Measurements from ENCODE around the gene SAMD13. TPM values are rescaled to one million over a fixed set of nuclear protein-coding genes. Genes with fewer than 3 reads are reported as not detected.

Gene SAMD13
- total and polyA plus RNA-seq, 2 of the 8 experiments (the other 6 are each of a cell fraction or from before 2014, with no cell fraction given): 0.86 to 2.3 TPM

DNA sequence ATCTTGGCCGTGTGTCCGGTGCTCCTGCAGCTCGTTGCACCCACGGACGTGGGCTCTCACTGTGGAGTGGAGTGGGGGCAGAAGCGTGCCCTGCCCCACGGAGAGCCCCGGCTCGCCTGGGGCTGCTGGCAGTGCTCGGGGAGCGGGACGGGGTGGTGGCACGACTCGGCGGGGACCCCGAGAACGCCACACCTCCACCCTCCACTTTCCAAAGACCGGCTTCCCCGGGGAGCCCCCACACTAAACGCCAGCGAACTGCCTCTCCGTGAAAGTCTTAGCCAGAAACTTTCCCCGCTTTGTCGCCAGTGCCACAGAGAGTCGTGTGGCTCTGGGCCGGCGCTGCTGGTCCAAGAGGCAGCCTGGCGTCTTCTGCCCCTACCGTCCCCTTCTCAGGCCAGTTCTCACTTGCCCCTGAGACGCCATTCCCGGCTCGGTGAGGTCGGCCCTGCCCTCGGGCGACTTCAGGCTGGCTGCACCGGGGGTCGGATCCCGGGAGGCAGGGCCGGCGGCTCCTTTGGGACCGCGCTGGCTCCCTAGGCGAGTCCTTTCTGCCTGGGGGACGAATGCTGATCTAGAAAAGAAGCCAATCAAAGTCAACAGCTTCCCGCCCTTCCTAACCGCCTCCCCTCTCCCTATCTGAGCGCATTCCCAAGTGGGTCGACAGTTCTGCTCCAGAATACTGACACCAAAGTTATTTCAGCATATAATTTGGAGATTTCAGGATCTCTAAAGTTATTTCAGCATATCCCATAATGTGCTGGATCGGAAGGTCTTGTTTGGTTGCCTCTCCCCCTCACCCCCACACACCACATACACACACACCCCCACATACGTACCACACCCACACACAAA, 2.6 kb upstream of the SAMD13 start:
- Histone ChIP-seq H3K9me3 (ENCODE audit: insufficient read depth in 2 of 2, low read depth in 1 of 2, low read length in 1 of 2) (no peaks in the 10 kb centered on the region), H2BK15ac (ENCODE audit: low read length) (0 out of 2 replicates have a peak overlapping the region, but pooled peaks have one; percentile 65), H3K79me2 (ENCODE audit: control insufficient read depth in 1 of 2, insufficient read depth in 2 of 2, low read length in 2 of 2) (no peaks in the 10 kb centered on the region), H4K5ac (ENCODE audit: insufficient read length, low read depth, low read length) (peak overlapping the region; percentile 64), H3K4me2 (ENCODE audit: insufficient read depth in 1 of 2, low read depth in 2 of 2, low read length in 2 of 2) (peak overlapping the region; percentile 62 to 83), H3K4me1 (replicated peaks in 1 of 4; ENCODE audit: control insufficient read depth in 3 of 4, insufficient read depth in 4 of 4, low read length in 3 of 4) (peaks cover 5 to 25% (median 11%) of the 10 kb centered on the region in 4 experiments), H3K9ac (replicated peaks in 1 of 4; ENCODE audit: extremely low read depth in 1 of 4, low read depth in 3 of 4, low read length in 3 of 4) (peak overlapping the region; percentile 26 to 68 (median 55)), H2BK12ac (ENCODE audit: low read depth, low read length) (no peak overlapping the region), H3K4me3 (ENCODE audit: extremely low read depth in 1 of 4, insufficient read depth in 2 of 4, low read depth in 3 of 4, low read length in 4 of 4) (peak overlapping the region; percentile 90 to 97 (median 94)), H3K23ac (ENCODE audit: insufficient read length) (no peak overlapping the region), H2BK5ac (ENCODE audit: low read depth, low read length) (peak overlapping the region; percentile 79; the same call in 1 of the 2 replicates), H2BK120ac (replicated peaks; ENCODE audit: low read depth, low read length) (no peak overlapping the region), H3K56ac (replicated peaks; ENCODE audit: insufficient read length, low read depth, low read length) (peak overlapping the region; percentile 42), H2BK20ac (ENCODE audit: low read length) (no peak overlapping the region; the same call in 1 of the 2 replicates), H4K8ac (ENCODE audit: extremely low read depth, insufficient read depth, low read length) (peak overlapping the region; percentile 90), H3K27me3 (replicated peaks in 1 of 4; ENCODE audit: control insufficient read depth in 3 of 4, extremely low read depth in 1 of 4, insufficient read depth in 3 of 4, low read length in 3 of 4) (no peaks in the 10 kb centered on the region), H3K4ac (replicated peaks; ENCODE audit: insufficient read length, low read depth, low read length) (no peak overlapping the region), H3K18ac (ENCODE audit: extremely low read depth, low read length) (peak overlapping the region; percentile 95), H3K14ac (ENCODE audit: insufficient read length) (no peak overlapping the region), H2AFZ (ENCODE audit: low read length) (peak overlapping the region; percentile 70), H4K20me1 (replicated peaks in 1 of 2; ENCODE audit: control insufficient read depth in 1 of 2, insufficient read depth in 2 of 2, low read length in 2 of 2) (no peaks in the 10 kb centered on the region), H3K36me3 (ENCODE audit: control insufficient read depth in 2 of 4, insufficient read depth in 4 of 4, low read length in 3 of 4) (no peaks in the 10 kb centered on the region), H3K27ac (ENCODE audit: low read depth, low read length) (peak overlapping the region; percentile 43; the same call in 1 of the 2 replicates), H3K23me2 (ENCODE audit: low read depth, low read length) (peaks cover 10% of the 10 kb centered on the region; the same call in 1 of the 2 replicates), H4K91ac (replicated peaks; ENCODE audit: insufficient read length, low read length) (peak overlapping the region; percentile 78), H2AK5ac (ENCODE audit: low read depth, low read length) (no peak overlapping the region), H3K79me1 (ENCODE audit: low read depth, low read length) (no peaks in the 10 kb centered on the region)
- POLR2A ChIA-PET (ENCODE audit: partially characterized antibody): interaction anchor here (0.8 kb wide), 1 partner anchor 9 kb away, joined by 3 read pairs; no protein-coding TSS in a partner anchor
- DNase-seq (ENCODE audit: low read depth in 1 of 2, low spot score in 2 of 2) (peak in 1 of 2 experiments; percentile 74), FAIRE-seq (no peak)
- CTCF ChIA-PET (ENCODE audit: partially characterized antibody): interaction anchor here (0.6 kb wide), 1 partner anchor 94 kb away, joined by 3 read pairs; no protein-coding TSS in a partner anchor
- WGBS, 2 experiments (ENCODE audit: extremely low coverage in 1 of 2, insufficient coverage in 1 of 2, insufficient read length in 1 of 2, insufficient replicate concordance in 2 of 2, low coverage in 1 of 2, low lambda C conversion rate in 2 of 2, missing lambda C conversion rate in 1 of 2): 6% methylated on average over 49 of the region's 50 CpGs; no CpG with 5 or more reads in 1 of the 2 experiments
- TF ChIP-seq HDAC2 (IDR thresholded peaks at IDR 0.05; ENCODE audit: borderline replicate concordance in 1 of 2, low read depth in 2 of 2, low read length in 2 of 2) (0 out of 4 replicates have a peak, but pooled peaks of 1 of the 2 experiments have one; percentile 6), PHF8 (conservative IDR thresholded peaks at IDR 0.05; ENCODE audit: low read depth, low read length) (no peak), POLR2AphosphoS5 (IDR thresholded peaks at IDR 0.05; ENCODE audit: low read depth, low read length) (0 out of 2 replicates have a peak, but pooled peaks have one; percentile 28), CBX8 (IDR thresholded peaks at IDR 0.05; ENCODE audit: borderline replicate concordance, low read depth, low read length) (no peak), RAD21 (IDR thresholded peaks at IDR 0.05 in 1 of 2, conservative IDR thresholded peaks at IDR 0.05 in 1 of 2; ENCODE audit: low read depth in 2 of 2, low read length in 2 of 2) (0 out of 4 replicates have a peak, but pooled peaks of 1 of the 2 experiments have one; percentile 1), KDM4A (IDR thresholded peaks at IDR 0.05; ENCODE audit: low read depth, low read length, severe bottlenecking) (peak; percentile 99), SIRT6 (IDR thresholded peaks at IDR 0.05; ENCODE audit: low read length) (no peak), YY1 (IDR thresholded peaks at IDR 0.05; ENCODE audit: low read depth, low read length) (peak; percentile 76)
- TF ChIP-seq, protein P1, sequence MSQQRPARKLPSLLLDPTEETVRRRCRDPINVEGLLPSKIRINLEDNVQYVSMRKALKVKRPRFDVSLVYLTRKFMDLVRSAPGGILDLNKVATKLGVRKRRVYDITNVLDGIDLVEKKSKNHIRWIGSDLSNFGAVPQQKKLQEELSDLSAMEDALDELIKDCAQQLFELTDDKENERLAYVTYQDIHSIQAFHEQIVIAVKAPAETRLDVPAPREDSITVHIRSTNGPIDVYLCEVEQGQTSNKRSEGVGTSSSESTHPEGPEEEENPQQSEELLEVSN (IDR thresholded peaks at IDR 0.05): peak; percentile 82
